Mucosa of descending colon (tissue), 3 donors: ENCODE measurements around the gene RNF208. TPM values are rescaled to one million over a fixed set of nuclear protein-coding genes. Genes with fewer than 3 reads are reported as not detected.

Experiments used
- ATAC-seq: fragments of 200-7000 bp; cut with Tn5 transposase; one replicate; pipeline ENCODE4 v1.9.1; 2020; ENCODE audit warnings: mild to moderate bottlenecking, moderate library complexity
- DNase-seq, 3 donors: peaks; one replicate each; pipeline ENCODE4 v3.0.0-alpha.2; 2020
- H3K36me3 ChIP-seq: fragments of 200-600 bp; one replicate; pipeline ENCODE4 v1.8.0; 2021; ENCODE audit warnings: low read depth, mild to moderate bottlenecking
- H3K4me1 ChIP-seq: fragments of 200-600 bp; one replicate; pipeline ENCODE4 v1.8.0; 2021; ENCODE audit warnings: low read depth, mild to moderate bottlenecking
- H3K4me3 ChIP-seq: fragments of 200-600 bp; one replicate; pipeline ENCODE4 v1.8.0; 2021; ENCODE audit warnings: mild to moderate bottlenecking
- H3K9me3 ChIP-seq: fragments of 200-600 bp; one replicate; pipeline ENCODE4 v1.8.0; 2021; ENCODE audit warnings: mild to moderate bottlenecking
- intact Hi-C, 2 donors: fragments of 100-400 bp; cut with DNase I in 1 of 2; cut with micrococcal nuclease in 1 of 2; formaldehyde crosslinking; loops; one replicate each; pipeline versions ENCODE4 v1.11.0 to v1.11.1; 2022; cut with DNase I, micrococcal nuclease
- total RNA-seq, 3 donors: library from RNA; stranded (reverse); fragmentation: NEBNext Ultra II Directional in 2 of 3; extraction: Animal tissue kit (Norgen Biotek cat#: 25700) in 2 of 3; gene quantifications; one replicate each; pipeline versions ENCODE4 v1.2.1 to v1.2.4, GENCODE V29; 2021 to 2023
- TF ChIP-seq, protein P1 (sequence below): fragments of 200-600 bp; IDR thresholded peaks from one replicate; pipeline ENCODE4 v1.8.0; 2022; ENCODE audit warnings: antibody characterized with exemption, mild to moderate bottlenecking
- donor health status: DM: no; HTN: no; CAD: no; lungs with moderate emphysema.
- donor health status: DM: no; HTN: no; CAD: no.
- donor health status: DM: no; HTN: yes; CAD: no.

RNF208 gene
- total RNA-seq, 3 donors from 2014 or later = 5.3 to 7.1 (median 5.8) TPM

- intact Hi-C loops = no loop called here
- ATAC-seq = no peak
- TF ChIP-seq, protein P1, sequence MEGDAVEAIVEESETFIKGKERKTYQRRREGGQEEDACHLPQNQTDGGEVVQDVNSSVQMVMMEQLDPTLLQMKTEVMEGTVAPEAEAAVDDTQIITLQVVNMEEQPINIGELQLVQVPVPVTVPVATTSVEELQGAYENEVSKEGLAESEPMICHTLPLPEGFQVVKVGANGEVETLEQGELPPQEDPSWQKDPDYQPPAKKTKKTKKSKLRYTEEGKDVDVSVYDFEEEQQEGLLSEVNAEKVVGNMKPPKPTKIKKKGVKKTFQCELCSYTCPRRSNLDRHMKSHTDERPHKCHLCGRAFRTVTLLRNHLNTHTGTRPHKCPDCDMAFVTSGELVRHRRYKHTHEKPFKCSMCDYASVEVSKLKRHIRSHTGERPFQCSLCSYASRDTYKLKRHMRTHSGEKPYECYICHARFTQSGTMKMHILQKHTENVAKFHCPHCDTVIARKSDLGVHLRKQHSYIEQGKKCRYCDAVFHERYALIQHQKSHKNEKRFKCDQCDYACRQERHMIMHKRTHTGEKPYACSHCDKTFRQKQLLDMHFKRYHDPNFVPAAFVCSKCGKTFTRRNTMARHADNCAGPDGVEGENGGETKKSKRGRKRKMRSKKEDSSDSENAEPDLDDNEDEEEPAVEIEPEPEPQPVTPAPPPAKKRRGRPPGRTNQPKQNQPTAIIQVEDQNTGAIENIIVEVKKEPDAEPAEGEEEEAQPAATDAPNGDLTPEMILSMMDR = no peak
- Histone ChIP-seq H3K4me3 (no peak overlapping the region), H3K4me1 (peaks cover 63% of the 10 kb centered on the region), H3K9me3 (no peaks in the 10 kb centered on the region), H3K36me3 (no peaks in the 10 kb centered on the region)
- no peak for DNase-seq
Observed at GRCh38 chr9:137191691-137192447, 30.2 kb downstream of the RNF208 start.

DNA sequence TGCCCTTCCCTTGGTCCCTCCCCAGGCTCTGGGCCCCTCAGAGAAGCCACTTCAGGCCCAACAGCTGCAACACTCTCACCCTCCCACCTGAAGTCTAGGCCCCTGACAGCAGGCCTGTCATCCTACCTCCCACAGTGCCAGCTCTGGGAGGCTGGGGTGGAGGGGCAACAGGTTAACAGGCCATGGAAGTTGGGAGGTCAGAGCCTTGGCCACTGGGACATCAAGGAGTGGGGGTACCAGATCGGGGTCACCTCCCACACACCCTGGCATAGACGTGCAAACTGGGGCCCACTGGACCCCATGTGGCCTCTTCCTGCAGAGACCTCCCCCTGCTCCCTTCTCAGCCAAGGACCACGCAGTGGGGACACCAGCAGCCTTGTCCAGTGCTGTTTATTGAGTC is 30.8 kb downstream of the RNF208 start:
- H3K9me3 ChIP-seq = no peaks in the 10 kb centered on the region
- intact Hi-C loops = no loop called here
- TF ChIP-seq, protein P1 = no peak
- H3K4me3 ChIP-seq = no peak overlapping the region
- no peak for DNase-seq
- no peaks in the 10 kb centered on the region for H3K36me3 ChIP-seq
- ATAC-seq = no peak
- peaks cover 62% of the 10 kb centered on the region for H3K4me1 ChIP-seq

- Histone ChIP-seq H3K4me3 (no peak overlapping the region), H3K9me3 (no peaks in the 10 kb centered on the region), H3K36me3 (no peaks in the 10 kb centered on the region), H3K4me1 (peaks cover 58% of the 10 kb centered on the region)
- TF ChIP-seq, protein P1 = no peak
- DNase-seq (no peak), ATAC-seq (no peak)
- intact Hi-C loops = no loop called here
Observed at GRCh38 chr9:137190315-137190856, 31.7 kb downstream of the RNF208 start.

- intact Hi-C loops = no loop called here
- ATAC-seq (peak; percentile 2), DNase-seq (peak in 1 of 3 donors; percentile 43)
- no peaks in the 10 kb centered on the region for H3K9me3 ChIP-seq
- H3K4me3 ChIP-seq = peak overlapping the region; percentile 85
- H3K4me1 ChIP-seq = peaks cover 50% of the 10 kb centered on the region
- H3K36me3 ChIP-seq = no peaks in the 10 kb centered on the region
- TF ChIP-seq, protein P1 = peak; percentile 16
Observed at GRCh38 chr9:137189297-137190295, 32.4 kb downstream of the RNF208 start.

- H3K36me3 ChIP-seq = no peaks in the 10 kb centered on the region
- ATAC-seq = peak; percentile 90
- TF ChIP-seq, protein P1 = no peak
Observed at GRCh38 chr9:137188490-137189296, 33.3 kb downstream of the RNF208 start, which contains the start of the genes ANAPC2 and SSNA1. Gene ANAPC2 (minus strand): TSS chr9:137188560. CDS start chr9:137188532, 28 bp downstream. Gene SSNA1 (plus strand): TSS chr9:137188676. CDS start chr9:137188727, 51 bp downstream.

More at GRCh38 chr9:137188490-137189296, 33.3 kb downstream of the RNF208 start, which contains the start of the genes ANAPC2 and SSNA1:
- intact Hi-C loops = no loop called here
- peak; percentile 94 to 98 (median 95) for DNase-seq
- peaks cover 43% of the 10 kb centered on the region for H3K4me1 ChIP-seq
- no peaks in the 10 kb centered on the region for H3K9me3 ChIP-seq
- peak within 1 kb of the TSS; percentile 85 for H3K4me3 ChIP-seq
